ENCODE data around the gene KLK13.
A peak's percentile ranks its signal among the peaks of the same experiment; 100 is the strongest.

Gene KLK13, protein sequence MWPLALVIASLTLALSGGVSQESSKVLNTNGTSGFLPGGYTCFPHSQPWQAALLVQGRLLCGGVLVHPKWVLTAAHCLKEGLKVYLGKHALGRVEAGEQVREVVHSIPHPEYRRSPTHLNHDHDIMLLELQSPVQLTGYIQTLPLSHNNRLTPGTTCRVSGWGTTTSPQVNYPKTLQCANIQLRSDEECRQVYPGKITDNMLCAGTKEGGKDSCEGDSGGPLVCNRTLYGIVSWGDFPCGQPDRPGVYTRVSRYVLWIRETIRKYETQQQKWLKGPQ

DNA sequence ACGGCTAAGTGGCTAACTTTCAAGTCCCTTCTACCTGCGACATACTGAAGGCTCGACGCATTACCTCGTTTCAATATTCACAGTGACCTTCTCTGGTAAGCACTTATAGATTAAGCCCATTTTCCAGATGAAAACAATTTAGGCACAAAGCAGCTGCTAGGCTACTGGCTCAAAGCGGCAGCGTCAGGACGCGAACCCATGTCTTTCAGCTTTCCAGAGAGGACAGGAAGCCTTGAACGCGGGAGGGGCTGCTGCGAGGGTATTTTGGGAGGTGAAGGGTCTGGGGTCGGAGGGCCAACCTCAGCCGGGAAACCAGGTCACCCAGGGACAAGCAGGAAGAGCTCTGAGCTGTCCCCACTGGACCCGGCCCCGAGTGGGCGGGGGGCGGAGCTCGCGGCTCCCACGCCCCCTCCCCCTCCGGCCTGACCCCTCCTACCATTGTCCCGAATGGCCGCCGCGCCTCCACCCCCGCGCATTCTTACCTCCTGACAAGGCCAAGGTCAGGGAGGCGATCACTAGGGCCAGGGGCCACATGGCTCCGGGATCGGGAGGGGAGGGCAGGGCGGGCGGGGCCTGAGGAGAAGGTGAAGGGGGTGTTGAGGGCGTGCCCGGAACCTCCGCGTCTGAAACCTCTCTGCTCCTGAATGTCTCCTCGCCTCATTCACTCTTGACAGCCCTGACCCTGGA, at the start of gene KLK13:
Gene KLK13 (minus strand): TSS at position 559 of the 687 bp plus-strand sequence. CDS start 25 bp downstream, at position 534.
- DNase-seq, result no peak

DNA sequence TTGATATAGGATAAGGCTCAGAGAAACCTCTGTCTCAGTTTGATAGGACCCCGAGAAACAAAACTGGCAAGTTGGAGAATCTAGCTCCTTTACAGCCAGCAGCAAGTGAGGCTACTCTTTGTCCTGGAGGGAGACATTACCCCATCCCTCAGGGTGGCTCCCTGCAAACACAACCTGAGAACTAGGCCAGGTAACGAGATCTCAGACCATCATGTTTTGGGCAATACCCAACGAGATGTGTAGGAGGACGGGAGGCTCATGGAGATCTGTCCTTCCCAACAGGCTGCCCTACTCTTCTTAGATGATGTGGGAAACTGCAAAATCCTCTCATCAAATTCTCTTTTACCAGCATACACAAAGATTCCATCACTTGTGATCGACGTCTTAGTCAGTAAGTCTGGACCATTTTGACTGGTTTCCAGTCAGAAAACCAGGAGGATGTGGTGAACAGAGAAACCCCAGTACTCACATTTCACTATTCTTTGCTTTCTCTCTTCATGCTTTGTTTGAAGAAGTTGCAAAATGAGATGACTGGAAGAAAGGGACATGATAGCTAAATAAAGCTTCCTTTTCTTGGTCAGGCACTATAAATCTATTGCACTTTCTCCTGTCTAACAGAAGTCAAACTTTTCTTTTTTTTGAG, 49.3 kb upstream of the KLK13 start:
- DNase-seq, result peak in 1 of 2 experiments; percentile 35

DNA sequence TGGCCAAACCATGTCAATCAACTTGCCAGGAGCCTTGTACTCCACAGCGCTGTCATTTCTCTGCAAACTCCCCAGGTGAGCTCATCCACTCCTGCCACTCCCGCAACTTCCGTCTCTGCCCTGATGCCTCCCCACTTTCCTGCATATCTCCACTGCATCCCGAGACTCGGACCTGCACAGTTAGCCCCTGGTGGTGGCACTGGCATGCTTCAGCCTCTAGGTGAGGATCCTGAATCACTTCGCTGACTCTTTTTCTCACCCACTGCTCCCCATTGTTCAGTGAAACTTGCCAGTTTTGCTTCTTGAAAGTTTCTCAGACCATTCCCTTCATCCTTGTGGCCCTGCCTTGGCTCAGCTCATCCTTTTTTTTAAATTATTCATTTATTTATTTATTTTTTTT, 46.7 kb upstream of the KLK13 start:
- no peak for DNase-seq

DNA sequence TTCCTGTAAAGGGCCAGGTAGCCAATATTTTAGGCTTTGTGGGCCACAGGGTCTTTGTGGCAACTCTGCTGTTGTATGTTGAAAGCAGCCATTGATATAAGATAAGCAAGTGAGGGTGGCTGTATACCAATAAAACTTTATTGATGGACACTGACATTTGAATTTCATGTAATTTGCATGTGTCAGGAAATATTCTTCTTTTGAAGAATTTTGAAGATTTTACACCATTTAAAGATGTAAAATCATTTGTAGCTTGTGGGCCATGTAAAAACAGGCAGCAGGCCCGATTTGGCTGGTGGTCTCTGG, 45.7 kb upstream of the KLK13 start:
- no peak for DNase-seq

DNA sequence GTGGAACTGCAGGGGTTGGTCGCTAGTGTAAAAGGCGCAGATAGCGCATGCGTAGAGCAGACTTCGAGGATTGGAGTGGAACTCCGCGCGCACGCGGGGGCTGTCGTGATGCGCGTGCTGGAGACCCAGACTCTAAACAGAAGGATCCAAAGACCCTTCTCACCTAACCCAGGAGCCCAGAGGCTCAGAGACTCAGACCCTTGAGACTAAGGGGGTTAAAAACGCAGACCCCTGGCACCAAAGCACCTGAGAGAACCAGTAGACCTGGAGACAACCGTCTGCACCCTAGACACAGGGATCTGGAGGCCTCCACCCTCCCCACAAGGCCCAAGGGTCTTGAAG, 43.9 kb upstream of the KLK13 start:
- no peak for DNase-seq

DNA sequence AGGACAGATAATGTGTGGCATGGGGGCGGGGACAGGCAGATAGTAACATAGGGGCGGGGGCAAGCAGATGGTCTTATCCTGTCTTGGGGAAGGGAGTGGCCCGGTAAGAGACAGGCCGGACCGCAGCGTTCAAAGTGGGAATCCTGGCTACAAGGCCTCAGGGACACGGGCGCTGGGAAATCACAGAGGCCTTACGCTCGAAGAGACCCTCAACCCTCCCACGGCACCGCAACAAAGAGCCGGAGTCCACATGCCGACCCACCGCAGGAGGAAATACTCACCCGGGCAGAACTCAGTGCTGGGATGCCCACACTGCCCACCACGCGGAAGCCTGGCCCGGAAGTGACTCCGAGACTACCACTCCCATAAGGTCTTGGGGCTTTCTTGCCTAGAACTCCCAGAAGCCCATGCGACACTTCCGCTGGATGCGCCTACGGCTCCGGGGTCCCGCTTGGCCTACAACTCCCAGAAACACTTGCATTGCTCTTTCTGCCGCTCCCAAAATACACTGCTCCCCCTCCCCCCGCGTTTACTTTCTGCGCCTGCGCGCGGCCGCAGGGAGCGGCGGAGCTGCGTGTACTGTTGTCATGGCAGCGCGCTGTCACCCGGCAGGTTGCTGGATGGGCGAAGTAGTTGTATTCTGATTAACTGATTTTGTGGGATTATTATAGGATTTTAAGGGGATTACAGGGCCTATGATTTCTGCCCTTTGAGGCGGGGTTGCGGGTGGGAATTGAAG, 43.3 kb upstream of the KLK13 start, which contains the start of gene CTU1:
Gene CTU1 (minus strand): TSS at position 344 of the 739 bp plus-strand sequence. CDS start 3,840 bp downstream, outside the sequence.
- DNase-seq, result peak; percentile 97 to 98

DNA sequence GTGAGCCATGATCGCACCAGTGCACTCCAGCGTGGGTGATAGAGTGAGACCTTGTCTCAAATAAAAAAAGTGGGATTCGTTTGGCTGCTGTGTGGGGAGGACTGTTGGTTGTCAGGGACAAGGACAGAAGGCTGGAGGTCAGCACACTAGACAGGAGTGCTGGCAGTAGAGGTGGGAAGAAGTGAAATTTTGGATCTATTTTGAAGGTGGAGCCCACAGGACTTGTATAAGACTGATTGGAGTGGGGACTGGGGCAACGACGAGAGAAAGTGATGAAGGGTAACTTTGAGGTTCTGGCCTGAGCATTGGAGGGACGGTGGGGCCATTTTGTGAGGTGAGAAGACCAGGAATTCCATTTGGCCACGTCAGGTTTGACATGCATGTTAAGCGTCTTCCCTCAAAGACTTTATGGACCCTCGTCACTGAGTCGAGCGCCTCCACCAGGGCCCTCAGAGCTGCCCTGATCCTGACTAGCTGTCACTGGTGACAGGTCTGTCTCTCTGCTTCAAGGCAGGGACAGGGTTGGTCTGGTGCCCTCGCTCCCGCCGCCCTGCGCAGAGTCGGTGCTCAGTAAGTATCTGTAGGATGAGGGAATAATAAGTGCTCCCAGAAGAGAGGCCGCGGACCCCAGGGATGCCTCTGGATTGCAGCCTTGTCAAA, 42.6 kb upstream of the KLK13 start:
- DNase-seq, result no peak

DNA sequence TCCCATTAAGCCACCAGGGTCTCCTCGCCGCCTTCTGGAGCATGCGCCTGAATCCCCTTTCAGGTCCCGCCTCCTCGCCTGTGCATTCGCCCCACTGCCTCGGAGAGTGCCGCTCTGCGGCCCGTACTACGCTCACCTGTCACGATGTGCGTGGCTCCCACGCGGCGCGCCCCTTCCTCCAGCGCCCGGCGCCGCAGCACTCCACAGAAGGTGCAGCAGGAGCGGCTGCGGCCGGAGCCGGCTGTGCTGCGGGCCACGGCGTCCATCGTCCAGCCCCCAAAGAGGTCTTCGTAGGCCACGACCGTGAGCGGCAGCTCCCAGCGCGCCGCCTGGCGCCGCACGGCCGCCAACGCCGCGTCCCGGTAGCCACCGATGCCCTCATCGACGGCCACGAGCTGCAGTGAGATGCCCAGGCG, 39.0 kb upstream of the KLK13 start:
- no peak for DNase-seq

DNA sequence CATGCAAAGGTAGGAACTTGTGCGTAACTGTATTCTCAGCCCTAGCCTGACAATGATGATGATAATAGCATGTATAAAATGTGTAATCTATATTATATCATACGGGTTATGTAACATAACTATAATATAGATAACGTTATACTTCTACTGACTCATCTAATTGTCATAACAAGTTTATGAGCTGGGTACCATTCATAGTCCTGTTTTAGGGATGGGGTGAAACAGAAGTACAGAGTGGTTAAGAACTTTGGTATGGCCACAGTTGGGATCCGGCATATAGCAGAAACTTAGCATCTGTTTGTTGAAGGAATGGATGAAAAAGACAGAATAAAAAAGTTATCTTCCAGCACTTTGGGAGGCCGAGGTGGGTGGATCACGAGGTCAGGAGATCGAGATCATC, 38.1 kb upstream of the KLK13 start:
- no peak for DNase-seq

DNA sequence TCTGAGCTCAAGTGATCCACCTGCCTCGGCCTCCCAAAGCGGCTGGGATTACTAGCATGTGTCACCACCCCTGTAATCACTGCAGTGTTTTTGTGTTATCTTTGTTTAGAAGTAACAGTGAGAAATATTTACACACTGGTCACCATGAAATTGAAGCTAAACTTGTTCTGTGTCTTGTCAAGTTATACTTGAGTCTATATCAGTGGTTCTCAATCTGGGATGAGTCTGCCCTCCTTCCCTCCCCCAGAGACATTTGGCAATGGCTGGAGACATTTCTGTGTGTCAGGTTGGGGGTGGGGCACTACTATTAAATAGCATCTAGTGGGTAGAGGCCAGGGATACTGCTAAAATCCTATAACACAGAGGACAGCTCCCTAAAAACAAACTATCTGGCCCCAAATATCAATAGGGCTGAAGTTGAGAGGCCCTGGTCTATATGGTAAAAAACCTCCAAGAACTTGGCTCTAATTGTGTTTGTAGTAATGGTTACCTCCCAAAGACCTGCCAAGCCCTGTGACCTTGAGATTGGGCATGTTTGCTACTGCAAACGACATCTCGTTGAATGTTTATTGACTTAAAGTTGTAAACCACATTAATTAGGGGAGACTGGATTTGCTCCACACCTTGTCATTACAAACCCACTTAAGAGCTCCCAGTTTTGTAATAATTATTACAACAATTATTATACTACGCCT, 36.4 kb upstream of the KLK13 start:
- DNase-seq, result no peak

DNA sequence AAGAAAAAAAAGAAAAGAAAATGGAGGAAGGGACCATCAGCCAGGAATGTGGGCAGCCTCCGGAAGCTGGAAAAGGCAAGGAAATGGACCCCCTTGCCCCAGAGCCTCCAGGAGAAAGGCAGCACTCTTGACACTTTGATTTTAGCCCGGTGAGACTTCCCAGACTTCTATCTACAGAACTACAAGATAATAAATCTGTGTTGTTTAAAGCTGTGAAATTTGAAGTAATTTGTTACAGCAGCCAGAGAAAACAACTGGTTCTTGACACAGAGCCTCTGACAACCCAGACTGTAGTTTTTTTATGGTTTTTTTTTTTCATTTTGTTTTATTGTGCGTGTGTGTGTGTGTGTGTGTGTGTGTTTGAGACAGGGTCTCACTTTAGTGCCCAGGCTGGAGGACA, 35.7 kb upstream of the KLK13 start:
- no peak for DNase-seq

DNA sequence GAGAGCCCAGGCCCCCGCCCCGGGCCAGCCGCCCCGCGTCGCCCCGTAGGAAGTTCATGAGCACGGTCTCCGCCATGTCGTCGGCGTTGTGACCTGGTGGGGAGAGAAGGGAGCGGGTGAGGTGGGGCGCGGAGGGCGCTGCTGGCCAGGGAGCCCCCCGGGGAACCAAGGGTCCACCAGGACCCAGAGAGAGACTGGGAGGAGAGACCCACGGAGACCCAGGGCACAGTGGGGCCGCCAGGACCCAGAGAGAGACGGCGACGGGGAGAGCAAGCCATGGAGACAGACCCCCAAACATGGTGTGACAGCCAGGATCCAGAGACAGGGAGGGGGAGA, 34.1 kb upstream of the KLK13 start:
- no peak for DNase-seq

DNA sequence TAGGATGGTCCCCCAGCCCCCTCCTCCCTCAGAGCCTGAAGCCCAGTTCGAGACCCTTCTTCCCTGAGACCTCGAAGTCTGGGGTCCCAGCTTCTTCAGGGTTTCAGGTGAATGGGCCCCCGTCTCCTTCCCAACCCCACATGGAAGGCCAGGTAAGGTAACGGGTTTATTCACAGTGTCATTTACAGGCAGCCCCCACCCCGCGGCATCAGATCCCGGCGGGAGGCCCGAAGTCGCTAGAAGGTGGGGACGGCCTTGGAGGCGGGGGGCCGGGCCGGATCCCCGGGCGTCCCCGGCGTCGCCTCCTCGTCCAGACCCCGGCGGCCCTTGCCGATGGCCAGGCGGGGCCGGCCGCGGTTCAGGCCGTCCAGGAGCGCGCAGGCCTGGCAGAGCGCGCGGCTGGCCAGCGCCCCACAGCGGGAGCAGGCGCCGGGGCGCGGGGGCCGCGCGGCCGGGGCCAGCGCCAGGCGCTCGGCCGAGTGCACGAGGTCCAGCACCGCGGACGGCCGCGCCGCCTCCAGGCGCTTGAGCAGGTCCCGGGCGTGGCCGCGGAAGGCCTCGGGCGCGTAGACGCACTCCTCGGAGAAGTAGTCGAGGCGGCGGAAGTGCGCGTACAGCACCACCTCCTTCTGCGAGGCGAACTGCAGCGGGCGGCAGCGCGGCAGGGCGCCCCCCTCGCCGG, 33.6 kb upstream of the KLK13 start:
- DNase-seq, result peak in 1 of 2 experiments; percentile 29

DNA sequence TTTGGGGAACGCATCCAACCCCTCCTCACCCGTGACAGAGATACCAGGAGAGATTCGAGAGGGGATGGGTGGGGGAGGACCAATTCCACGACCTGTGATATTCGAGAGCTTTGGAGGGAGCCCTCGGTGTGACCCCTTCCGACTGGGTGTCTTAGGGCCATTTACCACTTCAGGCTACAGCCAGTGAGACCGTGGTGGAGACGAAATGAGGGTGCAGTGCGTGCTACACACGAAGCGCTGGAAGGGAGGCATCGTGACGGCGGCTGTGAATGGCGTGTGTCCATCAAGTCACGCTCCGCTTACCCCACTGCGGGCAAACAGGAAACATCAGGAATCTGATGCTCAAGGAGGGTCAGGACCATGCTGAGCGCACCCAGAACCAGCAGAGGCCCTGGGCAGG, 32.9 kb upstream of the KLK13 start:
- DNase-seq, result no peak

DNA sequence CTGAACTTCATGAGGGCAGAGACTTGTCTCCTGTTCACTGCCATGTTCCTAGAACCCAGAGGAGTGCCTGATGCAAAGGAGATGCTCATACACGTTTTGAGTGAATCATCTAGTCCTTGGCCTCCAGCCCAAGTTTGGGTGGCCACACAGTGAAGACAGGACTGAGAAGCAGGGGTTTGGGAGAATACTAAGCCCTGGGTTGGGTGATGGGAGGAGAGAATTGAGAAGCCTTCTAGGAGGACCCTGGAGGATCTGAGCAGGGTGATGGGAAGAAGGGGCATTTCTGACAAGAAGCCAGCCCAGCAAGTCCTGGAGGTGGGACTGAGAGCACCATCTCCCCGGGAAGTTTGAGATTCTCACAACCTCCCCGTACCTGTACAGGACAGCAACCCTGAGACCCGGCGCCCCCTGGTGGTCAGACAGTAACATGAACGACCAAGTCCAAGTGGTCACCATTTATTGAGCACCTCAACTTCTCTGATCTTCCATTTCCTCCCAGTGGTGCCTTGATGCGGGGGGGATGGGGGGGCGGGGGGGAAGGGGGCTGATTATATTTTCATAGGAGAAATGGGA, 32.4 kb upstream of the KLK13 start:
- DNase-seq, result peak; percentile 79 to 83

DNA sequence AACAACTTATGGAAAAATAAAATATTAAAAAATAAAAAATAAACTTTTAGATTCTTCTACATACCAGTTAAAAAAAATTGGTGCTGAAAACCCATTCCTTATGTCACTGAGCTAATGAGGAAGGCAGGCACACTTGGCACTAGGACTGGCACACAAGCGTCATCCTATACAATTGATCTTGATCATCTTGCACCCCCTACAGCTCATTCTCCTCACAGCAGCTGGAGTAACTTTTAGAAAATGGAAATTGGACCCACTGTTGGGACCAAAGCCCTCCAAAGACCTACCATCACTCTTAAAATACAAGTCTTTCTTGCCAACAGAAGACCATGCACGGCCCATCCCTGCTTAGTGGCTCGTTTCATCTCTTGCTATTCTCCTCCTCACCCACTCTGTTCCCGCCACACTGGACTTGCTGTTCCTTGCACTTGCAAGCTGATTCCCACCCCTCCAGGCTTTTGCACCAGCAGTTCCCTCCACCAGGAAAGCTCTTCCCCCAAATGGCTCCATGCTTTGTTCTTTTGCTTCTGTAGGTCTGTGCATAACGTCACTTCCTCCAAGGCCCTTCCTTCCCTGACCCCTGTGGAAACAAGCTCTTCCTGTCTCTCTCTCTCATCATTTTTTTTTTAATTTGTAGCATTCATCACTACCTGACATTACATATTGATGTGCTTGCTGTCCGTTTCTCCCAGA, 31.7 kb upstream of the KLK13 start:
- no peak for DNase-seq

DNA sequence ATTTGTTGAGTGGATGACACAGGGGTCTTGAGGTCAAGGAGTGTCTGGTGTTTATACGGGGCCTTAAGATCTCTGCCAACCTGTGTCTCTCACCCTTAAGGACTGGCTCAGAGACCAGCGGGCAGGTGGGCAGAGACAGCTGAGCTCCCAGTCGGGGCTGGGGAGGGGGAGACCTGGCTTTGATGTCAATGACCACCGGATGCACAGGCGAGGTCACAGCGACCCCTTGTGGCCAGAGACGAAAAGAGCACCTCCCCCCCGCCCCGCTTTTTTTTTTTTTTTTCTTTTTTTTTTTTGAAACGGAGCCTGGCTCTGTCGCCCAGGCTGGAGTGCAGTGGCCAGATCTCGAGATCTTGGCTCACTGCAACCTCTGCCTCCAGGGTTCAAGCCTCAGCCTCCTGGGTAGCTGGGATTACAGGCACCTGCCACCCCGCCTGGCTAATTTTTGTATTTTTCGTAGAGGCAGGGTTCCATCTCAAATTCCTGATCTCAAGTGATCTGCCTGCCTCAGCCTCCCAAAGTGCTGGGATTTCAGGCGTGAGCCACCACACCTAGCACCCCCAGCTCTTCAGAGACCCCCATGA, 29.9 kb upstream of the KLK13 start:
- peak; percentile 43 to 47 for DNase-seq

DNA sequence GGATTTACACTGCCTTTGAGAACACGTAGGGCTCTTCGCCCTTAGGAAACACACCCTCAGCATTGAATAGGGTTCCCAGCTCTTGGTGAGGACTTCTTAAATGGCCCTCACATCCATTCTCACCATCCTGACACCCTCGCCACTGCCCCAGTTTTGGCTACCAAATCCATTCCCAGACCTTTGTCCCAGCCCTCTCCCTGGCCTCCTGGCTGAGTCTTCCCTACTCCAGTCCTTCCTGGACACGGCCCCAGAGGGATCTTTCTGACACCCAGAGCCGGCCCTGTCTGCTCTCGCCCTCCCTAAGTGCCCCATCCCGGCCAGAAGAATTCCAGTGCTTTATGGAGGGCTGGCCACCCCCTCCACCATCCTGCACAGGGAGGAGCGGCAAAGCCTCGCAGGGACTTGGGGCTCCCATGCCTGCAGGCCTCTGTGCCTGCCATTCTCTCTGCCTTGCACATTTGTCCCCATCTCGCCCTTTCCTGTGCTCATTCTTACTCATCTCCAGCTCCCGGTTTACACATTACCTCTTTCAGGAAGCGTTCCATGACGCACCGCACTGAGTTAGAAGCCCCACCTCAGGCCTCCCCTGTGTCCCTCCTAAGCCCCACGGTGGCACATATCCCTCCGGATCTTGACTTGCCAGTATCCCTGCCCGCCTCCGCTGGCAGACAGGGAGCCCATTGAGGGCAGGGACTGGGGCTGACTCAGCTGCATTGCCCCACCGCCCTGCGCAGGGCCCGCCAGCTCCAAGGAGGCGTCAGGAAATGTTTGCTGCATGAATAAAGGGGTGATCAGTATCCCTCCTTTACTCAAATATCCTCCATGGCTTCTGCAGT, 28.8 kb upstream of the KLK13 start:
- DNase-seq, result no peak

DNA sequence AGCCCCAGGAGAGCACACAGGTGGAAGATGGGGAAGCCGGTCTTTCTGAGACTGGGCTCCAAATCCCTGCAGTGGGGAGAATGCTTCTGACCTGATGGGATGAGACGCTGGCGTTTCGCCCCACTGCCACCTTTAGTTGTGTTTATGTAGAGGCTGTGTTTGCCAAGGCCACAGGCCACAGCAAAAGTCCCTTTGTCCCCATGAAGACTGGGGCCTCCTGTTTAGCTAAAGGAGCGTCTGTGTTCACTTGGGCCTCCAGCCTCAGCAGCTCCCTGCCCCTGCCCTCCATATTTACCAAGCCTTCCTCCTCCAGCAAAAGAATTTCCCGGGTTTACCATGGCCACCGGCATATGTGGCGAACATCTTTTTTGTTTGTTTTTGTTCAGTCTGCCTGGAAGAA, 28.2 kb upstream of the KLK13 start:
- DNase-seq, result no peak
